ENCODE data around the gene DNAJC4. TPM values are rescaled to one million over a fixed set of nuclear protein-coding genes. Genes with fewer than 3 reads are reported as not detected.

DNAJC4 gene
- total and polyA plus RNA-seq, 8 donors: 28.1 to 125 (median 34.7) TPM

- Histone ChIP-seq H3K4me3 (no peak overlapping the region), H3K36me3 (peaks cover 0 to 19% (median 0%) of the 10 kb centered on the region in 3 donors), H3K27ac (no peak overlapping the region), H3K9me3 (no peaks in the 10 kb centered on the region), H3K4me1 (no peaks in the 10 kb centered on the region), H3K27me3 (no peaks in the 10 kb centered on the region)
- no peak for TF ChIP-seq CTCF (IDR thresholded peaks at IDR 0.05)
- DNase-seq (no peak), FAIRE-seq (no peak), ATAC-seq (no peak)
- 79 to 86% methylated on average over 4 of the region's 4 CpGs for WGBS, 2 donors
- intact Hi-C loops (cut with DNase I): loop anchor here in 1 of 3 donors (5.0 kb wide), 1 partner anchor 52 kb away; the partner anchor contains the start of gene FERMT3
Observed at GRCh38 chr11:64259533-64260067, 29.3 kb downstream of the DNAJC4 start.

- no peak overlapping the region for H3K27ac ChIP-seq
- no peak for ATAC-seq
- no peak overlapping the region for H3K4me3 ChIP-seq
- intact Hi-C loops (cut with DNase I): loop anchor here in 1 of 3 donors (5.0 kb wide), 1 partner anchor 53 kb away; the partner anchor contains the start of gene FERMT3
- WGBS, 2 donors: 93 to 95% methylated on average over 6 of the region's 6 CpGs
- FAIRE-seq: no peak
- H3K4me1 ChIP-seq: no peaks in the 10 kb centered on the region
- H3K27me3 ChIP-seq: no peaks in the 10 kb centered on the region
- no peak for TF ChIP-seq CTCF (IDR thresholded peaks at IDR 0.05)
- no peaks in the 10 kb centered on the region for H3K9me3 ChIP-seq
- peak in 1 of 6 donors; percentile 12 for DNase-seq
- peaks cover 0 to 19% (median 0%) of the 10 kb centered on the region in 3 donors for H3K36me3 ChIP-seq
Observed at GRCh38 chr11:64260147-64260708, 29.9 kb downstream of the DNAJC4 start.

GRCh38 chr11:64261556-64262080 is 31.3 kb downstream of the DNAJC4 start:
- no peak overlapping the region for H3K4me3 ChIP-seq
- intact Hi-C loops (cut with DNase I): loop anchor here in 1 of 3 donors (5.0 kb wide), 1 partner anchor 54 kb away; the partner anchor contains the start of gene FERMT3
- DNase-seq (peak in 2 of 6 donors; percentile 33 to 48), ATAC-seq (no peak), FAIRE-seq (no peak)
- H3K27me3 ChIP-seq: no peaks in the 10 kb centered on the region
- H3K4me1 ChIP-seq: no peaks in the 10 kb centered on the region
- WGBS, 2 donors: 90 to 92% methylated on average over 17 to 18 of the region's 18 CpGs
- H3K27ac ChIP-seq: no peak overlapping the region
- no peak for TF ChIP-seq CTCF (IDR thresholded peaks at IDR 0.05)
- H3K9me3 ChIP-seq: no peaks in the 10 kb centered on the region
- peaks cover 0 to 12% (median 0%) of the 10 kb centered on the region in 3 donors for H3K36me3 ChIP-seq

- 94% methylated on average over 42 of the region's 42 CpGs for WGBS, 2 donors
- DNase-seq (peak in 3 of 6 donors; percentile 37 to 76 (median 57)), FAIRE-seq (no peak), ATAC-seq (no peak)
- Histone ChIP-seq H3K9me3 (no peaks in the 10 kb centered on the region), H3K4me3 (no peak overlapping the region), H3K36me3 (peaks cover 0 to 10% (median 0%) of the 10 kb centered on the region in 3 donors), H3K27me3 (no peaks in the 10 kb centered on the region), H3K4me1 (no peaks in the 10 kb centered on the region), H3K27ac (no peak overlapping the region)
- TF ChIP-seq CTCF (IDR thresholded peaks at IDR 0.05): no peak
- intact Hi-C loops (cut with DNase I): loop anchor here in 1 of 3 donors (5.0 kb wide), 1 partner anchor 55 kb away; the partner anchor contains the start of gene FERMT3
Observed at GRCh38 chr11:64262271-64263002, 32.1 kb downstream of the DNAJC4 start.
